Neural cell (in vitro differentiated cells): Measurements from ENCODE around the gene SNPH.

Source experiments
- CTCF ChIP-seq: fragments of 450-650 bp; IDR thresholded peaks from 2 replicates; pipeline ENCODE4 v1.5.1; 2014; ENCODE audit warnings: antibody characterized with exemption, mild to moderate bottlenecking, moderate library complexity; ENCODE audit not compliant: poor library complexity, severe bottlenecking
- EP300 ChIP-seq: fragments of 450-650 bp; conservative IDR thresholded peaks from 2 replicates; pipeline ENCODE4 v1.6.1; 2014; ENCODE audit warnings: antibody characterized with exemption, mild to moderate bottlenecking, moderate library complexity; ENCODE audit not compliant: poor library complexity, severe bottlenecking
- EZH2 ChIP-seq: fragments of 200-600, 300-800 bp; shearing (Covaris generic), sonication (generic); IDR thresholded peaks from 2 replicates; pipeline ENCODE4 v1.6.1; 2014; ENCODE audit warnings: antibody characterized with exemption, low read length, borderline replicate concordance, mild to moderate bottlenecking; ENCODE audit not compliant: insufficient read depth, poor library complexity, severe bottlenecking
- POLR2AphosphoS5 ChIP-seq: IDR thresholded peaks from 2 replicates; pipeline ENCODE4 v1.6.1; 2012
- RAD21 ChIP-seq: fragments of 450-650 bp; conservative IDR thresholded peaks from 2 replicates; pipeline ENCODE4 v1.6.1; 2014; ENCODE audit warnings: antibody characterized with exemption, mild to moderate bottlenecking, moderate library complexity
- REST ChIP-seq: IDR thresholded peaks from 2 replicates; pipeline ENCODE4 v1.6.1; 2012; ENCODE audit warnings: borderline replicate concordance

- no peak for TF ChIP-seq CTCF
- TF ChIP-seq POLR2AphosphoS5 = no peak
- TF ChIP-seq EP300 = no peak
- TF ChIP-seq EZH2 = no peak
- no peak for TF ChIP-seq REST
- no peak for TF ChIP-seq RAD21
Measured at GRCh38 chr20:1320902-1321653, 55.0 kb downstream of the SNPH start.
